Measurements from ENCODE around the gene MED8.

Gene MED8

GRCh38 chr1:43348809-43349593 lies 40.6 kb downstream of the MED8 start:
- no peaks in the 10 kb centered on the region for H3K9me3 Mint-ChIP-seq (ENCODE audit: low read depth)
- peaks cover 2% of the 10 kb centered on the region for H3K4me1 Mint-ChIP-seq (ENCODE audit: low read depth)
- H3K27ac Mint-ChIP-seq: peak overlapping the region; percentile 69
- peaks cover 3% of the 10 kb centered on the region for H3K36me3 Mint-ChIP-seq
- H3K27me3 Mint-ChIP-seq: no peaks in the 10 kb centered on the region
- H3K4me3 Mint-ChIP-seq: peak overlapping the region; percentile 64

GRCh38 chr1:43348343-43348808 lies 41.2 kb downstream of the MED8 start:
- Mint-ChIP-seq H3K4me3 (no peak overlapping the region), H3K36me3 (peaks cover 2% of the 10 kb centered on the region), H3K27me3 (no peaks in the 10 kb centered on the region), H3K27ac (no peak overlapping the region), H3K9me3 (ENCODE audit: low read depth) (no peaks in the 10 kb centered on the region), H3K4me1 (ENCODE audit: low read depth) (peaks cover 2% of the 10 kb centered on the region)

GRCh38 chr1:43346636-43347035 lies 43.0 kb downstream of the MED8 start:
- no peak overlapping the region for H3K4me3 Mint-ChIP-seq
- H3K36me3 Mint-ChIP-seq: peaks cover 2% of the 10 kb centered on the region
- H3K9me3 Mint-ChIP-seq (ENCODE audit: low read depth): no peaks in the 10 kb centered on the region
- no peaks in the 10 kb centered on the region for H3K27me3 Mint-ChIP-seq
- peaks cover 2% of the 10 kb centered on the region for H3K4me1 Mint-ChIP-seq (ENCODE audit: low read depth)
- H3K27ac Mint-ChIP-seq: no peak overlapping the region

GRCh38 chr1:43345120-43345519 lies 44.5 kb downstream of the MED8 start:
- Mint-ChIP-seq H3K36me3 (no peaks in the 10 kb centered on the region), H3K27ac (no peak overlapping the region), H3K4me3 (no peak overlapping the region), H3K4me1 (ENCODE audit: low read depth) (peaks cover 2% of the 10 kb centered on the region), H3K9me3 (ENCODE audit: low read depth) (no peaks in the 10 kb centered on the region), H3K27me3 (no peaks in the 10 kb centered on the region)

- no peaks in the 10 kb centered on the region for H3K4me1 Mint-ChIP-seq (ENCODE audit: low read depth)
- H3K27ac Mint-ChIP-seq: no peak overlapping the region
- no peaks in the 10 kb centered on the region for H3K9me3 Mint-ChIP-seq (ENCODE audit: low read depth)
- no peaks in the 10 kb centered on the region for H3K27me3 Mint-ChIP-seq
- no peaks in the 10 kb centered on the region for H3K36me3 Mint-ChIP-seq
- H3K4me3 Mint-ChIP-seq: no peak overlapping the region
Observed at GRCh38 chr1:43344267-43344850, 45.2 kb downstream of the MED8 start.

GRCh38 chr1:43340559-43340958 lies 49.0 kb downstream of the MED8 start:
- no peak overlapping the region for H3K4me3 Mint-ChIP-seq
- no peak overlapping the region for H3K27ac Mint-ChIP-seq
- no peaks in the 10 kb centered on the region for H3K27me3 Mint-ChIP-seq
- H3K36me3 Mint-ChIP-seq: no peaks in the 10 kb centered on the region
- no peaks in the 10 kb centered on the region for H3K4me1 Mint-ChIP-seq (ENCODE audit: low read depth)
- H3K9me3 Mint-ChIP-seq (ENCODE audit: low read depth): no peaks in the 10 kb centered on the region

- Mint-ChIP-seq H3K4me3 (no peak overlapping the region), H3K27ac (no peak overlapping the region), H3K36me3 (no peaks in the 10 kb centered on the region), H3K27me3 (no peaks in the 10 kb centered on the region), H3K9me3 (ENCODE audit: low read depth) (no peaks in the 10 kb centered on the region), H3K4me1 (ENCODE audit: low read depth) (no peaks in the 10 kb centered on the region)
Observed at GRCh38 chr1:43339584-43340232, 49.9 kb downstream of the MED8 start.

GRCh38 chr1:43338001-43338400 lies 51.6 kb downstream of the MED8 start:
- Mint-ChIP-seq H3K4me1 (ENCODE audit: low read depth) (no peaks in the 10 kb centered on the region), H3K27ac (no peak overlapping the region), H3K9me3 (ENCODE audit: low read depth) (no peaks in the 10 kb centered on the region), H3K27me3 (no peaks in the 10 kb centered on the region), H3K36me3 (no peaks in the 10 kb centered on the region), H3K4me3 (no peak overlapping the region)

- no peak within 1 kb of the TSS for H3K4me3 Mint-ChIP-seq
- no peaks in the 10 kb centered on the region for H3K27me3 Mint-ChIP-seq
- H3K36me3 Mint-ChIP-seq: no peaks in the 10 kb centered on the region
- no peak within 1 kb of the TSS for H3K27ac Mint-ChIP-seq
- H3K4me1 Mint-ChIP-seq (ENCODE audit: low read depth): no peaks in the 10 kb centered on the region
- no peaks in the 10 kb centered on the region for H3K9me3 Mint-ChIP-seq (ENCODE audit: low read depth)
Observed at GRCh38 chr1:43337588-43337987, 52.0 kb downstream of the MED8 start, which contains the start of gene MPL. Gene MPL (plus strand): TSS chr1:43337818. CDS start chr1:43337849, 31 bp downstream.

- Mint-ChIP-seq H3K9me3 (ENCODE audit: low read depth) (no peaks in the 10 kb centered on the region), H3K4me1 (ENCODE audit: low read depth) (peaks cover 6% of the 10 kb centered on the region), H3K27me3 (no peaks in the 10 kb centered on the region), H3K36me3 (no peaks in the 10 kb centered on the region), H3K4me3 (no peak overlapping the region), H3K27ac (no peak overlapping the region)
Observed at GRCh38 chr1:43334453-43335205, 55.0 kb downstream of the MED8 start.
